ENCODE measurements around the gene HPSE2. TPM values are rescaled to one million over a fixed set of nuclear protein-coding genes. Genes with fewer than 3 reads are reported as not detected.

The HPSE2 gene
- total and polyA plus RNA-seq, 2 of the 8 experiments (the other 6 are each of a cell fraction or from before 2014, with no cell fraction given): 0.41 to 0.58 TPM

DNA sequence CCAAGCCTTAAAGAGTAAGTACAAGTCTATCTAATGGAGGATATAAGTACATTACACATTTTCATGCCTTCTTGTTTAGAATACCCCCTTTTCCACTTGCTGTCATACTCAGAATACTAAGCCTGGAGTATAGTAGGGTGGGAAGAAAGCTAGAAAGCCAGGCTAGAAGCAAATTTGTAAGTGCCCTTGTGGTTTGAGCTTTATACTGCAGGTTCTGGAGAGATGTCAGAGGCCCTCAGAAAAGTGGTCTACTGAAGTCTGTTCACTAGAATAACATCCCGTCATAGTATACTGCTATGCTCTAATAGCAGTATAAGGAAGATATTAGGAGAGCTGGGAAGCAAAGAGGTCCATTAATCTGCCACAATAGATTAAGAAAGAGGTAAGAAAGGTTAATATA lies 62.7 kb downstream of the HPSE2 start:
- no peak overlapping the region for H3K23ac ChIP-seq (ENCODE audit: insufficient read length)
- H3K79me2 ChIP-seq (ENCODE audit: control insufficient read depth in 1 of 2, insufficient read depth in 2 of 2, low read length in 2 of 2): no peaks in the 10 kb centered on the region
- H3K4me1 ChIP-seq (replicated peaks in 1 of 4; ENCODE audit: control insufficient read depth in 3 of 4, insufficient read depth in 4 of 4, low read length in 3 of 4): peaks cover 0 to 6% (median 0%) of the 10 kb centered on the region in 4 experiments; a peak in 1 of 7 replicates
- CTCF ChIA-PET (ENCODE audit: partially characterized antibody): interaction anchor here (0.7 to 2.0 kb wide), 26 partner anchors 12 to 751 kb away, joined by 3 to 9 read pairs (median 3); no protein-coding TSS in a partner anchor
- H3K14ac ChIP-seq (ENCODE audit: insufficient read length): no peak overlapping the region
- no peaks in the 10 kb centered on the region for H3K79me1 ChIP-seq (ENCODE audit: low read depth, low read length)
- no peak overlapping the region for H2BK20ac ChIP-seq (ENCODE audit: low read length)
- no peak overlapping the region for H3K18ac ChIP-seq (ENCODE audit: extremely low read depth, low read length)
- H4K20me1 ChIP-seq (replicated peaks in 1 of 2; ENCODE audit: control insufficient read depth in 1 of 2, insufficient read depth in 2 of 2, low read length in 2 of 2): no peaks in the 10 kb centered on the region
- no peak overlapping the region for H2AFZ ChIP-seq (ENCODE audit: low read length)
- H3K9ac ChIP-seq (replicated peaks in 1 of 4; ENCODE audit: extremely low read depth in 1 of 4, low read depth in 3 of 4, low read length in 3 of 4): no peak overlapping the region
- WGBS, 2 experiments (ENCODE audit: extremely low coverage in 1 of 2, insufficient coverage in 1 of 2, insufficient read length in 1 of 2, insufficient replicate concordance in 2 of 2, low coverage in 1 of 2, low lambda C conversion rate in 2 of 2, missing lambda C conversion rate in 1 of 2): 94% methylated on average over 1 of the region's 1 CpG; no CpG with 5 or more reads in 1 of the 2 experiments
- no peak overlapping the region for H3K56ac ChIP-seq (replicated peaks; ENCODE audit: insufficient read length, low read depth, low read length)
- no peak overlapping the region for H4K8ac ChIP-seq (ENCODE audit: extremely low read depth, insufficient read depth, low read length)
- no peak overlapping the region for H3K27ac ChIP-seq (ENCODE audit: low read depth, low read length)
- POLR2A ChIA-PET (ENCODE audit: partially characterized antibody): no interaction called here
- no peaks in the 10 kb centered on the region for H3K36me3 ChIP-seq (ENCODE audit: control insufficient read depth in 2 of 4, insufficient read depth in 4 of 4, low read length in 3 of 4)
- H3K9me3 ChIP-seq (ENCODE audit: insufficient read depth in 2 of 2, low read depth in 1 of 2, low read length in 1 of 2): no peaks in the 10 kb centered on the region
- no peak overlapping the region for H2BK15ac ChIP-seq (ENCODE audit: low read length)
- no peak overlapping the region for H3K4ac ChIP-seq (replicated peaks; ENCODE audit: insufficient read length, low read depth, low read length)
- no peak overlapping the region for H3K4me3 ChIP-seq (ENCODE audit: extremely low read depth in 1 of 4, insufficient read depth in 2 of 4, low read depth in 3 of 4, low read length in 4 of 4)
- no peak overlapping the region for H2BK12ac ChIP-seq (ENCODE audit: low read depth, low read length)
- no peak for FAIRE-seq
- no peak overlapping the region for H2BK5ac ChIP-seq (ENCODE audit: low read depth, low read length)
- DNase-seq (ENCODE audit: low read depth in 1 of 2, low spot score in 2 of 2): no peak
- TF ChIP-seq RBBP5 (IDR thresholded peaks at IDR 0.05; ENCODE audit: borderline replicate concordance, low read depth, low read length) (no peak), POLR2AphosphoS5 (IDR thresholded peaks at IDR 0.05; ENCODE audit: low read depth, low read length) (no peak), ASH2L (IDR thresholded peaks at IDR 0.05; ENCODE audit: low read length) (no peak), SRF (IDR thresholded peaks at IDR 0.05; ENCODE audit: low read depth, low read length) (no peak), CHD2 (IDR thresholded peaks at IDR 0.05; ENCODE audit: low read length) (no peak)
- H2BK120ac ChIP-seq (replicated peaks; ENCODE audit: low read depth, low read length): no peak overlapping the region
- H4K91ac ChIP-seq (replicated peaks; ENCODE audit: insufficient read length, low read length): no peak overlapping the region
- H4K5ac ChIP-seq (ENCODE audit: insufficient read length, low read depth, low read length): no peak overlapping the region
- H3K23me2 ChIP-seq (ENCODE audit: low read depth, low read length): no peaks in the 10 kb centered on the region
- H3K4me2 ChIP-seq (ENCODE audit: insufficient read depth in 1 of 2, low read depth in 2 of 2, low read length in 2 of 2): no peak overlapping the region
- no peak overlapping the region for H2AK5ac ChIP-seq (ENCODE audit: low read depth, low read length)
- H3K27me3 ChIP-seq (replicated peaks in 1 of 4; ENCODE audit: control insufficient read depth in 3 of 4, extremely low read depth in 1 of 4, insufficient read depth in 3 of 4, low read length in 3 of 4): no peaks in the 10 kb centered on the region

Data from H1 (cell line).